A673 (cell line): ENCODE measurements around the gene GJA5. TPM values are rescaled to one million over a fixed set of nuclear protein-coding genes. Genes with fewer than 3 reads are reported as not detected.
"Not testable (repeated sequence)": the region's sequence is repeated elsewhere in the genome, so short reads cannot be mapped to it uniquely, and the experiment has no call there.

Source experiments
- BruUV-seq: library from RNA; stranded (reverse); fragments of 400-500 nt; replicated peaks from 2 replicates; lab custom pipeline; 2021; lab: Mats Ljungman, UMichigan
- CTCF ChIA-PET: fragments of 300-600 bp; sonication (Branson Sonifier 250); formaldehyde crosslinking; loops from one replicate; lab custom pipeline; 2022; ENCODE audit warnings: antibody characterized with exemption; lab: Charles Lee
- POLR2A ChIA-PET: fragments of 300-600 bp; sonication (Branson Sonifier 250); formaldehyde crosslinking; loops from one replicate; lab custom pipeline; 2022; ENCODE audit warnings: antibody characterized with exemption; ENCODE audit not compliant: low non-redundant PET; lab: Charles Lee
- DNase-seq: peaks from one replicate; pipeline ENCODE4 v3.0.0-alpha.2; 2015; ENCODE audit warnings: low spot score
- H3K27ac ChIP-seq: fragments of 200-600 bp; sonication (generic); 2 replicates; pipeline ENCODE4 v1.5.1; 2016; ENCODE audit warnings: mixed run types, low read depth, mild to moderate bottlenecking, mixed read lengths, antibody characterized with exemption, low read length; ENCODE audit not compliant: poor library complexity, severe bottlenecking
- H3K27me3 ChIP-seq: fragments of 200-600 bp; sonication (generic); replicated peaks from 2 replicates; pipeline ENCODE4 v1.6.1; 2017; ENCODE audit warnings: mixed run types, low read depth, mild to moderate bottlenecking, mixed read lengths, antibody characterized with exemption, low read length; ENCODE audit not compliant: insufficient read depth, poor library complexity
- H3K36me3 ChIP-seq: fragments of 200-600 bp; sonication (generic); 2 replicates; pipeline ENCODE4 v1.6.1; 2016; ENCODE audit warnings: mixed run types, mild to moderate bottlenecking, mixed read lengths, antibody characterized with exemption, low read length; ENCODE audit not compliant: insufficient read depth, poor library complexity, severe bottlenecking
- H3K4me1 ChIP-seq: fragments of 200-600 bp; sonication (generic); 2 replicates; pipeline ENCODE4 v1.6.1; 2017; ENCODE audit warnings: mixed run types, mild to moderate bottlenecking, mixed read lengths, antibody characterized with exemption, low read length; ENCODE audit not compliant: insufficient read depth, poor library complexity, severe bottlenecking
- H3K4me3 ChIP-seq: fragments of 200-600 bp; sonication (generic); 2 replicates; pipeline ENCODE4 v1.5.1; 2016; ENCODE audit warnings: low read depth, mixed run types, mild to moderate bottlenecking, mixed read lengths, low read length; ENCODE audit not compliant: poor library complexity, severe bottlenecking
- H3K9me3 ChIP-seq: fragments of 200-600 bp; sonication (generic); 2 replicates; pipeline ENCODE4 v1.6.1; 2016; ENCODE audit warnings: mixed run types, low read depth, mild to moderate bottlenecking, mixed read lengths, antibody characterized with exemption, low read length; ENCODE audit not compliant: poor library complexity, severe bottlenecking
- EZH2 ChIP-seq: fragments of 200-600 bp; sonication (generic); IDR thresholded peaks from 2 replicates; pipeline ENCODE4 v1.6.1; 2017; ENCODE audit warnings: borderline replicate concordance, low read depth, mild to moderate bottlenecking, mixed read lengths, antibody characterized with exemption, low read length; ENCODE audit not compliant: poor library complexity, severe bottlenecking
- intact Hi-C: fragments of 100-400 bp; cut with micrococcal nuclease; formaldehyde crosslinking; loops from one replicate; pipeline ENCODE4 v1.10.0; 2022; ENCODE audit not compliant: unreplicated experiment
- total RNA-seq: library from RNA; stranded (reverse); gene quantifications from 2 replicates; pipeline ENCODE4 v1.2.3, GENCODE V29; 2021
- TF ChIP-seq, protein P1 (sequence below): fragments of 300-800, 200-600 bp; sonication (generic); conservative IDR thresholded peaks from 2 replicates; pipeline ENCODE4 v1.5.1; 2017; ENCODE audit warnings: low read depth, mild to moderate bottlenecking, antibody characterized with exemption, low read length, moderate library complexity, mixed read lengths

GJA5 gene
- total RNA-seq, 1 experiment from 2014 or later: not detected

DNA sequence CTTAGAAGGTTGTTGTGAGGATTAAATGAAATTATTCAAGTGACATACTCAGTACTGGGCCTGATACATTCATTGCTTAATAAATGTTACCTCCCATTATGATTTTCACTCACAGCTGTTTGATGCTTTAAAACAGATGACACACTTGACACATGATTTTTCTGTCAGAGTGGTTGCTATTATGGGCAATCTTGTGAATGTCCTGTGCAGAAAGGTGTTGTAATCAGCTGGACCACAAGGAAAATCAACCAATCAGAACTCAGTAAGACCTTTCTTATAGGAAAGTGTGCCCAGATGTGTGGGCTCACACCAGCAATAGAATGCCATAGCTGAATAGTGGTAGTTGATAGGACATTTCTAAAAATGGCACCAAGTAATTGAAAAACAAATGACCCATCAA lies 23.5 kb downstream of the GJA5 start:
- H3K4me1 ChIP-seq: no peaks in the 10 kb centered on the region
- H3K27ac ChIP-seq: no peak overlapping the region
- DNase-seq: no peak
- BruUV-seq: no TSS peak
- no peaks in the 10 kb centered on the region for H3K36me3 ChIP-seq
- TF ChIP-seq, protein P1, sequence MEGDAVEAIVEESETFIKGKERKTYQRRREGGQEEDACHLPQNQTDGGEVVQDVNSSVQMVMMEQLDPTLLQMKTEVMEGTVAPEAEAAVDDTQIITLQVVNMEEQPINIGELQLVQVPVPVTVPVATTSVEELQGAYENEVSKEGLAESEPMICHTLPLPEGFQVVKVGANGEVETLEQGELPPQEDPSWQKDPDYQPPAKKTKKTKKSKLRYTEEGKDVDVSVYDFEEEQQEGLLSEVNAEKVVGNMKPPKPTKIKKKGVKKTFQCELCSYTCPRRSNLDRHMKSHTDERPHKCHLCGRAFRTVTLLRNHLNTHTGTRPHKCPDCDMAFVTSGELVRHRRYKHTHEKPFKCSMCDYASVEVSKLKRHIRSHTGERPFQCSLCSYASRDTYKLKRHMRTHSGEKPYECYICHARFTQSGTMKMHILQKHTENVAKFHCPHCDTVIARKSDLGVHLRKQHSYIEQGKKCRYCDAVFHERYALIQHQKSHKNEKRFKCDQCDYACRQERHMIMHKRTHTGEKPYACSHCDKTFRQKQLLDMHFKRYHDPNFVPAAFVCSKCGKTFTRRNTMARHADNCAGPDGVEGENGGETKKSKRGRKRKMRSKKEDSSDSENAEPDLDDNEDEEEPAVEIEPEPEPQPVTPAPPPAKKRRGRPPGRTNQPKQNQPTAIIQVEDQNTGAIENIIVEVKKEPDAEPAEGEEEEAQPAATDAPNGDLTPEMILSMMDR: no peak
- no peak for TF ChIP-seq EZH2
- ChIA-PET POLR2A (no interaction called here), CTCF (no interaction called here)
- intact Hi-C loops: no loop called here
- H3K27me3 ChIP-seq: no peaks in the 10 kb centered on the region
- H3K9me3 ChIP-seq: no peaks in the 10 kb centered on the region
- no peak overlapping the region for H3K4me3 ChIP-seq

DNA sequence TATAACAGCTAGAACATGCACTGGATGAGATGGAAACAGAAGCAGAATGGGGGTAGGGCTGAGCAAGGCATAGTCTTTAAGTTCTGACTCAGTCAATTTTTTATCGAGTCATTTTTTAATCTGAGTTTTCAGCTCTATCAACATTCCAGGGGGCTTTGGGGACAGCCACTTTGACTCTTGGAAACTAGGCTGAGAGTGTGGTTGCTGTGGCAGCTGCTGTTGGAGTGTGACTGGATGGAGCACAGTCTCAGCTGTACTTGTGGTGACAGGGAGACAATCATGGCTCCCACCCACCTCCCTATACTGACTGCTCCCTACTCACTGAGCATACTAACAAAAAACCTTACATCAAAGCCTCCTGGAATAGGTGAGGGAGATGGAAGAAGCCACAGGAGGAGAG lies 25.0 kb downstream of the GJA5 start:
- no TSS peak for BruUV-seq
- Histone ChIP-seq H3K36me3 (no peaks in the 10 kb centered on the region), H3K27ac (no peak overlapping the region), H3K4me1 (no peaks in the 10 kb centered on the region), H3K4me3 (no peak overlapping the region), H3K27me3 (peaks cover 7% of the 10 kb centered on the region), H3K9me3 (no peaks in the 10 kb centered on the region)
- TF ChIP-seq, protein P1: no peak
- no peak for TF ChIP-seq EZH2
- CTCF ChIA-PET: no interaction called here
- DNase-seq: no peak
- intact Hi-C loops: no loop called here
- POLR2A ChIA-PET: no interaction called here

DNA sequence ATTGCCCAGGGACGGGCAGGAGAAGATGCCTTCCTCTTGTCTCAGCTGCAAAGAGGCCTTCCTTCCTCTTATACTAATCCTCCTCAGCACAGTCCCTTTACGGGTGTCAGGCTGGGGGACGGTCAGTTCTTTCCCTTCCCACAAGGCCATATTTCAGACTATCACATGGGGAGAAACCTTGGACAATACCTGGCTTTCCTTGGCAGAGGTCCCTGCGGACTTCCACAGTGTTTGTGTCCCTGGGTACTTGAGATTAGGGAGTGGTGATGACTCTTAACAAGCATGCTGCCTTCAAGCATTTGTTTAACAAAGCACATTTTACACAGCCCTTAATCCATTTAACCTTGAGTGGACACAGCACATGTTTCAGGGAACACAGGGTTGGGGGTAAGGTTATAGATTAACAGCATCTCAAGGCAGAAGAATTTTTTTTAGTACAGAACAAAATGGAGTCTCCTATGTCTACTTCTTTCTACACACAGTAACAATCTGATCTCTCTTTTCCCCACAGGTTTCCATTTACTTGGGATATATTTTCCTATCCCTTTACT lies 26.0 kb downstream of the GJA5 start:
- H3K4me3 ChIP-seq, POLR2A ChIA-PET, H3K27ac ChIP-seq, H3K27me3 ChIP-seq, H3K9me3 ChIP-seq, H3K36me3 ChIP-seq, BruUV-seq, CTCF ChIA-PET, DNase-seq, intact Hi-C loops, H3K4me1 ChIP-seq: not testable (repeated sequence)

DNA sequence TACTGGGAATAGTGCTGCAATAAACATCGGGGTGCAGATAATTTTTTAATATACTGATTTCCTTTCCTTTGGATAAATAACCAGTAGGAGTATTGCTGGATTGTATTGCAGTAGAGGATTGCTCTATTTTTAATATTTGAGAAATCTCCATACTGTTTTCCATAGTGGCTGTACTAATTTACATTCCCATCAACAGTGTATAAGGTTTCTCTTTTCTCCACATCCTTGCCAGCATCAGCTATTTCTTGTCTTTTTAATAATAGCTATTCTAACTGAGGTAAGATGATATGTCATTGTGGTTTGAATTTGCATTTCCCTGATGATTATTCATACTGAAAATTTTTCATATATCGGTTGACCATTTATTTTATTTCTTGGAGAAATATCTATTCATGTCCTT lies 31.1 kb downstream of the GJA5 start:
- no peak overlapping the region for H3K27ac ChIP-seq
- no TSS peak for BruUV-seq
- TF ChIP-seq, protein P1: no peak
- TF ChIP-seq EZH2: no peak
- no peak for DNase-seq
- peaks cover 18% of the 10 kb centered on the region for H3K27me3 ChIP-seq
- intact Hi-C loops: no loop called here
- H3K4me1 ChIP-seq: no peaks in the 10 kb centered on the region
- H3K9me3 ChIP-seq: no peaks in the 10 kb centered on the region
- H3K36me3 ChIP-seq: no peaks in the 10 kb centered on the region
- CTCF ChIA-PET: no interaction called here
- no peak overlapping the region for H3K4me3 ChIP-seq
- POLR2A ChIA-PET: no interaction called here
